Left forelimb (tissue), 1 donor: ENCODE results near the gene BABAM1.
"Not testable (repeated sequence)": the region's sequence is repeated elsewhere in the genome, so short reads cannot be mapped to it uniquely, and the experiment has no call there.

Experiments
- DNase-seq: peaks from one replicate; pipeline ENCODE4 v3.0.0-alpha.2; 2018; ENCODE audit warnings: low spot score

The BABAM1 gene

DNA sequence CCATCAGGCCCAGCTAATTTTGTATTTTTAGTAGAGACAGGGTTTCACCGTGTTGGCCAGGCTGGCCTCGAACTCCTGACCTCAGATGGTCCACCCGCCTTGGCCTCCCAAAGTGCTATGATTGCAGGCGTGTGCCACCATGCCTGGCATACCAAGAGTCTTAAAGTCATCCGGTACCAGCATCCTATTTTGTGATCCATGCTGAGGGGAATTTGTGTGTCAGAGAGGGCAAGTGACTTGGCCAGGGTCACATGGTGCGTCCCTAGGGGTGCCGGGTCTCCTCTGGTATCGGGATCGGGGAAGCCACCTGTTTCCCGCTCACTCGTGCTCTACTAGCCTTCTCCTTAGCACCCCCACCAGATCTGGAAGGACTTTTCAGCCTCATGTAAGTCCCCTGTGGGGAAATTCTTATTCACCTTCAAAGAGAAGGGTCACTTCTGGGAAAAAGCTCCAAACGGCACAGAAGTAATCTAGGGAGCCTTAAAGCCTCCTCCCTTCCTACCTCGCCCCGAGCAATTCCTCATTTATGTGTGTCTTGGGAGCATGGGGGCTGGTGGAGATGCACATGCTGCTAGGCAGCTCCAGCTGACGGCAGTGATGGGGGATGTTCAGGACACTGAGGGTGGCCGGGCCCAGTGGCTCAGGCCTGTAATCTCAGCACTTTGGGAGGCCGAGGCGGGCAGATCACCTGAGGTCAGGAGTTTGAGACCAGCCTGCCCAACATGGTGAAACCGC is 8.4 kb downstream of the BABAM1 start:
- DNase-seq, result no peak

GRCh38 chr19:17279436-17279835 is 12.2 kb downstream of the BABAM1 start:
- DNase-seq, result no peak

GRCh38 chr19:17281391-17282304 is 14.4 kb downstream of the BABAM1 start, which contains the start of gene ANKLE1:
TSS of gene ANKLE1 (plus strand) at chr19:17281901. CDS start at chr19:17281921, 20 bp downstream.
- DNase-seq, result no peak

DNA sequence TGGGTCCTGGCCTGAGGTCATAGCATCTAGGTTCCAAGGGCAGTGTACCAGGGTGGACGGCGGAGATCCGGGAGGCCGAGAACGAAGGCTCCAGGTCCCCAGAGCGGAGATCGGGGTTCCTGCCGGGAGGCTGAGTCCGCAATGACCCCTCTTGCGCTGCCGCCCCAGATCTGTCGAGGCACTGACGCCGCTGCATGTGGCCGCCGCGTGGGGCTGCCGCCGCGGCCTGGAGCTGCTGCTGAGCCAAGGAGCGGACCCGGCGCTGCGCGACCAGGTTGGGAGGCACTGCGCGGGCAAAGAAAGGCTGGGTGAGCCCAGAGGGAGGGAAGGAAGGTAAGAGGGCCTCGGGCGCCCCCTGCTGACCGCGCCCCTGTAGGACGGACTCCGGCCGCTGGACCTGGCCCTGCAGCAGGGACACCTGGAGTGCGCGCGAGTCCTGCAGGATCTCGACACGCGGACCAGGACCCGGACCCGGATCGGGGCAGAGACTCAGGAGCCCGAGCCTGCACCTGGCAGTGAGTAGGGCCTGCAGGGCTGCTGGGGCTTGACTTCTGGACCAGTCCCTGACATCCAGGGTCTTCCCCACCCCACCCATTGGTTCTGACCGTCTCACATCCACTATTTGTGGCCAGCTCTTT is 15.4 kb downstream of the BABAM1 start:
- peak; percentile 88 for DNase-seq

DNA sequence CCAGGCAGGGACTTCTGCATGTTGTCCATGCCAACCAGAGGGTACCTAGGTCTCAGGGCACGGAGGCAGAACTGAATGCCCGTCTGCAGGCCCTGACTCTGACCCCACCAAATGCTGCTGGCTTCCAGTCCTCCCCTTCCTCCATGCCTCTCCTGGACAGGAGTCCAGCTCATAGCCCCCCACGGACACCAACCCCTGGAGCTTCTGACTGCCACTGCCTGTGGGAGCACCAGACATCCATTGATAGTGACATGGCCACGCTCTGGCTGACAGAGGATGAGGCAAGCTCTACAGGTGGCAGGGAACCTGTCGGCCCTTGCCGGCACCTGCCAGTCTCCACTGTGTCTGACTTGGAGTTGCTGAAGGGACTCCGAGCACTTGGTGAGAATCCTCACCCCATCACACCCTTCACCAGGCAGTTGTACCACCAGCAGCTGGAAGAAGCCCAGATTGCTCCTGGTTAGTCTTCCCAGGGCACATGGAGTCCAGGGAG is 16.3 kb downstream of the BABAM1 start:
- DNase-seq, result no peak

DNA sequence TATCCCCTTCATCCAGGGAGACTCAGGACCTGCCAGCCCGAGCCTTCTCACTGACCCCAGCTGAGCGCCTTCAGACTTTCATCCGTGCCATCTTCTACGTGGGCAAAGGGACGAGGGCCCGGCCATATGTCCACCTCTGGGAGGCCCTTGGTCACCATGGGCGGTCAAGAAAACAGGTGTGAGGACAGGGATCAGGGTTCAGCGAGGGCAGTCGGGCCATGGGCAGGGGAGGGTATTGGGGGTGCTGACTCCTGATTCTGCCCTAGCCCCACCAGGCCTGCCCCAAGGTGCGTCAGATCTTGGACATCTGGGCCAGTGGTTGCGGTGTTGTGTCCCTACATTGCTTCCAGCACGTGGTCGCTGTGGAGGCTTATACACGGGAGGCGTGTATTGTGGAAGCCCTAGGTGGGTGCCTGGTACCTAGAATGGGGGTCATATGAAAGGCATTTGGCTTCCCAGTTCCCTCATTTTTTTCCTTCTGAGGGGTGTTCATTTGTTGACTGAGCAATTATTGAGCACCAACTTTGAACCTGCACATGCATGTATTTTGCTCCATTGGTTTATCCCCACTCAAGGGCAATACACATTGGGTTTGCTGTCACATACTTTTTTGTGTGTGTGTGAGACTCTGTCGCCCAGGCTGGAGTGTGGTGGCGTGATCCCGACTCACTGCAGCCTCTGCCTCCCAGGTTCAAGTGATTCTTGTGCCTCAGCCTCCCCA is 18.3 kb downstream of the BABAM1 start:
- DNase-seq, result no peak

- DNase-seq, result no peak
Measured at GRCh38 chr19:17286263-17286662, 19.0 kb downstream of the BABAM1 start.

DNA sequence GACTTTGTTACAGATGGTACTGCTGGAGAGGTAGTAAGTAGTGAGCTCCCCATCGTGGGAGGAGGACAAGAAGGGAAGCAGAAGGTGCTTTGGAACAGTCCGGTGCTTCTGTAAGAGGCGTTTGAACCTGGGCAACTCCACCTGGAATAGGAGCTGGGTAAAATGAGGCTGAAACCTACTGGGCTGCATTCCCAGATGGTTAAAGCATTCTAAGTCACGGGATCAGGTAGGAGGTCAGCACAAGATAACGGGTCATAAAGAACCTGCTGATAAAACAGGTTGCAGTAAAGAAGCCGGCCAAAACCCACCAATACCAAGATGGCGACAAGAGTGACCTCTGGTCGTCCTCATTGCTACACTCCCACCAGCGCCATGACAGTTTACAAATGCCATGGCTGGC is 19.5 kb downstream of the BABAM1 start:
- DNase-seq, result no peak

DNA sequence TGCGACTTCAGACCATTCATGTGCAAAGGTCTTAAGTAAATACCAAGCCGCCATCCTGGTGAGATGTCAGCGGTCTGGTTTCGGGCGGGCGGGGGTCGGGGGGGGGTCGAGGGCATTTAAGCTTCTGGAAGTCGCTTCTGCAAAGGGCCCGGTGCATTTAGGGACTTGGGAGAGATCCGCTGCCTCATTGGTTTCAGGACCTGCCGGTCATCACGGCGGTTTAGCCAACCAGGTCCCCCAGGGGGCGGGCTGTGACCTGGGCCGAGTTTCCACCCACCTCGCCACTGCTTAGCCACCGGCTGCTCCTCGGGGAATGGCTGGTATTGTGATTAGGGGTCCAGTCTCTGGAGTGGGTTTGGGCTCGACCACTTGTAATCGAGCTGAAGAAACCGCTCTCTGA is 22.2 kb downstream of the BABAM1 start:
- no peak for DNase-seq

DNA sequence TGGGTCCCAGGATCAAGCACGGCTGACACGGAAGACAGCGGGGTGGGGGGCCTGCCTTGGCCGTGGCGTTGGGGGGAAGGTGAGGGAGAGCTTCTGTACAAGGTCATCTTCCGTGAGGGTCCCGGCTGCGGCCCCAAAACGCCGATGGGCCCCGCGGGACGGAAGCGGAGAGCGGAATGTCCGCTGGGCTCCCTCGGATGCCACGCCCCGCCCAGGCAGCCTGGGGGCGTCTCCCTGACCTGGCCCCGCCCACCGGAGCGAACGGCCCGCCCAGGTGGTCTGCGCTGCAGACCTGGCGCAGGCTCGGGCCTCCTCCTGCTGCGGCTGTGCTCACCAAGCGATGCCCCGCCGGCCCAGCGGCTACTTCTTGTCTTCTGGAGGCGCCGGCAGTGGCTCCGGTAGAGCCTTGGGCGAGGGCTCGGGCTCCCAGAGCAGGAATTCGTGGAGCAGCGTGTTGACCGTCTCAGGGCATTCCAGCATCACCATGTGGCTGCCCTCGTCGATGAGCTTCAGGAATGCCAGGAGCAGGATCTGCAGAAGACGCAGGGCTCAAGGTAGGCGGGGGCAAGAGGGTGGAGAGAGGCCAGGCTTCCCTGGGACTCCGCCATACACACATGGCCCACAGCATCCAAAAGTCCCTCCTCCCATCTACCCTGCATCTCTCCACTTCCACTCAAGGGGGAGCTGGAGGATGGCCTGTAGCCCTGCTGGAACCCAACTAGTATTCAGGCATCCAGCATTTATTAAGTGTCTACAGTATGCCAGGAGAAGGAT is 25.2 kb downstream of the BABAM1 start:
- DNase-seq, result peak; percentile 82

DNA sequence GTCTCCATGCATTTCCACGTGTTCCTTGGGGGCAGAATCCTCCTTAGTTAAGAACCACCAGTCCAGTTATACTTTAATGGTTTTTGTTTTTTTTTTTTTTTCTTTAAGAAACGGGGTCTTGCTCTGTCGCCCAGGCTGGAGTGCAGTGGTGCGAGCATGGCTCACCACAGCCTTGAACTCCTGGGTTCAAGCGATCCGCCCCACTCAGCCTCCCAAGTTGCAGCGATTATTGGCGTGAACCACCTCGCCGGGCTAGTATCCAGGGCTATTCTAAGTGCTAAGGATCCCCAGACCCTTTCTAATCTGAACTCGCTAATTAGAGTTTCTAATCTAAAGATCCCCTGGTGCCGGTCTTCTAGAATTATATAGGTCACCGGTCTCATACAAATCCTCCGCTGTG is 26.4 kb downstream of the BABAM1 start:
- no peak for DNase-seq

DNA sequence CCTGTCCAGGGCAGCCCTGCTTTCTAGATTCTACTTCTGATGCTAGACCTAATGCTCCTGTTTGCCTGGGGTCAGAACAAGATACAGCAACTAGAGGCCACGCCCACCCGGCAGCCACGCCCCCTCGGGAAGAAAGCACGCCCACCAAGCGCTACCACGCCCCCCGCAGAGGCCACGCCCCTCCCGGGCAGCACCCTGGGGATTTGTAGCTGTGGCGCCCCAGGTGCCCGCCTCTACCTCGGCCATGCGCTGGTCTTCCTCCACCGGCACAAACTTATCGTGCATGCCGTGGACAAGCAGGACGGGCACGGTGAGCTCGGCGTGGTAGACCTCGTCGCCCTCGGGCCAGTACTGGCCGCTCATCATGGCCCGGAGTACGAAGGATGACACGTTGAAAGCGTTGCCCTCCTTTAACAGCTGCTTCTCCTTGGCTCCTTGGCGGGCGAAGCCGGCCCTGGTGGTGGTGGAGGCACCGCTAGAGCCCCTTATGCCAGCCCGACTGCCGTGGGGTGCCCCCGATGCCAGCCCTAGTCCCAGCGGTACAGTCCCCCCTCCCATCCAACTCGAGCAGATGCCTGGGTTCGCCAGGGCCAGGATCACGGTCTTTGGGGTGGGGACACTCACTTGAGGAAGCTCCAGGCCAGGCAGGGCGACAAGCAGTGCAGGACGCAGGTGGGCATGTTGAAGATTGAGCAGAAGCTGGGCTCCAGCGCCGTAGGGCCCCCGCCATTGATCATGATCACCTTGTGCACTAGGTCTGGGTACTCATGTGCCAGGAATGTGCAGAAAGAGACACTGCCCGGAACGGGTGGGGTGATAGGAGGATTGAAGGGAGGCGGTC is 27.0 kb downstream of the BABAM1 start:
- no peak for DNase-seq

- DNase-seq, result not testable (repeated sequence)
Measured at GRCh38 chr19:17295551-17295950, 28.3 kb downstream of the BABAM1 start.

DNA sequence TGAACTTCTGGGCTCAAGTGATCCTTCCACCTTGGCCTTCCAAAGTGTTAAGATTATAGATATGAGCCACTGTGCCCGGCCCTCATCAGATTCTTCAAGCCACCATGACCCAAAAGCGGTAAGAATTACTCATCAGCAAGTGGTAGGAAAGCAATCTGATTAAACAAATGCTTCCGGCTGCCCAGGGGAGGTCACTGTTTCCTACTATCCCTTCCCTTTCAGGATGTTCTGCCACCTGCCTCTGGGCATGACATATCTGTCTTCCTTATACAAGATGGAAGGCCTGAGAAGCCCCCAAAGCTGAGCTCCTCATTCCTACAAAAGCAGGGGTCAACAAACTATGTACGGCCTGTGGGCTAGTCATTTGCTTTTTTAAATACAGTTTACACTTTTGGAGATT is 29.0 kb downstream of the BABAM1 start:
- DNase-seq, result no peak

DNA sequence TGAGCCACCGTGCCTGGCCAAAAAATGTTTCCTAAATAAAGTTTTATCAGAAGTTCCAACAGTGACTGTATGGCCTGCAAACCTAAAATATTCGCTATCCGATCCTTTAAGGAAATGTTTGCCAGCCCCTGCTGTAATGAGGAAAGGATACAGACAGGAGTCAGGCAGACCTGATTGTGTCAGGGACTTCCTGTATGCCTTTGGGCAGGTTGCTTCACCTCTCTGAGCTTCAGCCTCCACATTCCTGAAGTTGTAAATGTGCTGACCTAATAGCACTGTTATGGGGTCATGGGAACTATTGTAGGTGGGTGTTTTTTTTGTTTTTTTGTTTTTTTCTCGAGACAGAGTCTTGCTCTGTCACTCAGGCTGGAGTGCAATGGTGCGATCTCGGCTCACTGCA is 29.7 kb downstream of the BABAM1 start:
- DNase-seq, result no peak

GRCh38 chr19:17300992-17301619 is 33.9 kb downstream of the BABAM1 start:
- no peak for DNase-seq

- DNase-seq, result no peak
Measured at GRCh38 chr19:17302391-17303166, 35.3 kb downstream of the BABAM1 start.

- peak; percentile 97 for DNase-seq
Measured at GRCh38 chr19:17303167-17303939, 36.1 kb downstream of the BABAM1 start, which contains the start of gene ABHD8. TSS of gene ABHD8 (minus strand) at chr19:17303425. CDS start at chr19:17301616, 1,809 bp downstream.
